Karpas-422 (cell line): ENCODE measurements around the gene OTOP2. TPM values are rescaled to one million over a fixed set of nuclear protein-coding genes. Genes with fewer than 3 reads are reported as not detected.
"Not testable (repeated sequence)": the region's sequence is repeated elsewhere in the genome, so short reads cannot be mapped to it uniquely, and the experiment has no call there.

ENCODE experiments used
- DNase-seq: peaks from one replicate; pipeline ENCODE4 v3.0.0-alpha.2; 2015
- H2AFZ ChIP-seq: fragments of 200-600 bp; sonication (generic); 2 replicates; pipeline ENCODE4 v1.6.1; 2014; ENCODE audit warnings: antibody characterized with exemption, low read length, mixed read lengths
- H3K27ac ChIP-seq: fragments of 200-600 bp; sonication (generic); 2 replicates; pipeline ENCODE4 v1.5.1; 2014; ENCODE audit warnings: mild to moderate bottlenecking, low read length, moderate library complexity
- H3K27me3 ChIP-seq: fragments of 200-600 bp; sonication (generic); 2 replicates; pipeline ENCODE4 v1.6.1; 2014; ENCODE audit warnings: low read length, mixed read lengths
- H3K36me3 ChIP-seq: fragments of 200-600 bp; sonication (generic); 2 replicates; pipeline ENCODE4 v1.6.1; 2014; ENCODE audit warnings: low read length, mixed read lengths; ENCODE audit not compliant: insufficient read depth
- H3K4me1 ChIP-seq: fragments of 200-600 bp; sonication (generic); 2 replicates; pipeline ENCODE4 v1.6.1; 2014; ENCODE audit warnings: mild to moderate bottlenecking, low read length, mixed read lengths
- H3K4me2 ChIP-seq: fragments of 200-600 bp; sonication (generic); 2 replicates; pipeline ENCODE4 v1.6.1; 2014; ENCODE audit warnings: low read length, low read depth, mild to moderate bottlenecking; ENCODE audit not compliant: poor library complexity, severe bottlenecking
- H3K4me3 ChIP-seq: fragments of 200-600 bp; sonication (generic); 2 replicates; pipeline ENCODE4 v1.5.1; 2014; ENCODE audit warnings: mild to moderate bottlenecking, antibody characterized with exemption, low read length, mixed read lengths
- H3K79me2 ChIP-seq: fragments of 200-600 bp; sonication (generic); 2 replicates; pipeline ENCODE4 v1.6.1; 2014; ENCODE audit warnings: mild to moderate bottlenecking, low read length, mixed read lengths
- H3K9ac ChIP-seq: fragments of 200-600 bp; sonication (generic); 2 replicates; pipeline ENCODE4 v1.6.0; 2014; ENCODE audit warnings: low read length
- H3K9me2 ChIP-seq: fragments of 200-600 bp; sonication (generic), shearing (Covaris generic); replicated peaks from 2 replicates; pipeline ENCODE4 v1.6.0; 2014; ENCODE audit warnings: mild to moderate bottlenecking, low read length, moderate library complexity; ENCODE audit not compliant: insufficient read depth
- H3K9me3 ChIP-seq: fragments of 300-700, 200-600 bp; sonication (generic); 2 replicates; pipeline ENCODE4 v1.6.1; 2014; ENCODE audit warnings: low read length, mixed read lengths
- H4K20me1 ChIP-seq: fragments of 200-600 bp; sonication (generic); 2 replicates; pipeline ENCODE4 v1.6.1; 2014; ENCODE audit warnings: mild to moderate bottlenecking, antibody characterized with exemption, low read length, low read depth; ENCODE audit not compliant: insufficient read depth
- total RNA-seq: library from RNA; depleted of rRNA; stranded (reverse); fragments of >200 nt; shearing (Covaris generic); gene quantifications from 2 replicates; pipeline ENCODE4 v1.2.3, GENCODE V29; 2014; ENCODE audit warnings: low replicate concordance

The OTOP2 gene
- total RNA-seq, 1 experiment from 2014 or later: not detected

GRCh38 chr17:74964988-74965622 is 41.0 kb downstream of the OTOP2 start:
- Histone ChIP-seq H4K20me1 (no peaks in the 10 kb centered on the region), H3K27me3 (no peaks in the 10 kb centered on the region), H3K79me2 (no peaks in the 10 kb centered on the region), H3K4me3 (no peak overlapping the region), H3K36me3 (no peaks in the 10 kb centered on the region), H3K9me3 (no peaks in the 10 kb centered on the region), H2AFZ (no peak overlapping the region), H3K9ac (no peak overlapping the region), H3K4me2 (no peak overlapping the region), H3K27ac (no peak overlapping the region), H3K4me1 (peaks cover 7% of the 10 kb centered on the region), H3K9me2 (no peaks in the 10 kb centered on the region)
- DNase-seq: no peak

- no peaks in the 10 kb centered on the region for H3K9me3 ChIP-seq
- H3K27ac ChIP-seq: no peak overlapping the region
- H3K36me3 ChIP-seq: no peaks in the 10 kb centered on the region
- H4K20me1 ChIP-seq: no peaks in the 10 kb centered on the region
- H3K9me2 ChIP-seq: no peaks in the 10 kb centered on the region
- H2AFZ ChIP-seq: no peak overlapping the region
- no peaks in the 10 kb centered on the region for H3K79me2 ChIP-seq
- H3K27me3 ChIP-seq: no peaks in the 10 kb centered on the region
- DNase-seq: no peak
- no peak overlapping the region for H3K4me2 ChIP-seq
- H3K4me3 ChIP-seq: no peak overlapping the region
- H3K9ac ChIP-seq: no peak overlapping the region
- H3K4me1 ChIP-seq: no peaks in the 10 kb centered on the region
These were observed 44.3 kb downstream of the OTOP2 start for GRCh38 chr17:74968361-74968780.

- H3K79me2 ChIP-seq: not testable (repeated sequence)
These were observed 45.4 kb downstream of the OTOP2 start for GRCh38 chr17:74969501-74969900.

GRCh38 chr17:74970395-74970794 is 46.3 kb downstream of the OTOP2 start:
- H2AFZ ChIP-seq: no peak overlapping the region
- H4K20me1 ChIP-seq: no peaks in the 10 kb centered on the region
- H3K9me3 ChIP-seq: no peaks in the 10 kb centered on the region
- no peak overlapping the region for H3K4me2 ChIP-seq
- no peaks in the 10 kb centered on the region for H3K9me2 ChIP-seq
- H3K27me3 ChIP-seq: no peaks in the 10 kb centered on the region
- H3K9ac ChIP-seq: no peak overlapping the region
- no peak overlapping the region for H3K4me3 ChIP-seq
- no peak for DNase-seq
- H3K27ac ChIP-seq: no peak overlapping the region
- no peaks in the 10 kb centered on the region for H3K36me3 ChIP-seq
- H3K79me2 ChIP-seq: no peaks in the 10 kb centered on the region
- H3K4me1 ChIP-seq: peaks cover 9% of the 10 kb centered on the region

More at GRCh38 chr17:74969501-74969900, 45.4 kb downstream of the OTOP2 start:
- not testable (repeated sequence) for H3K4me2 ChIP-seq, H3K9me2 ChIP-seq, H4K20me1 ChIP-seq, H2AFZ ChIP-seq, H3K4me1 ChIP-seq, H3K27me3 ChIP-seq, H3K9ac ChIP-seq, H3K9me3 ChIP-seq, H3K36me3 ChIP-seq, H3K27ac ChIP-seq, H3K4me3 ChIP-seq, DNase-seq

- H4K20me1 ChIP-seq: no peaks in the 10 kb centered on the region
- H3K4me1 ChIP-seq: peaks cover 9% of the 10 kb centered on the region
- no peaks in the 10 kb centered on the region for H3K9me3 ChIP-seq
- H3K27me3 ChIP-seq: no peaks in the 10 kb centered on the region
- no peak overlapping the region for H3K27ac ChIP-seq
- no peaks in the 10 kb centered on the region for H3K9me2 ChIP-seq
- no peak overlapping the region for H3K9ac ChIP-seq
- H3K4me3 ChIP-seq: no peak overlapping the region
- no peak overlapping the region for H2AFZ ChIP-seq
- DNase-seq: no peak
- no peaks in the 10 kb centered on the region for H3K36me3 ChIP-seq
- H3K4me2 ChIP-seq: no peak overlapping the region
- no peaks in the 10 kb centered on the region for H3K79me2 ChIP-seq
These were observed 47.2 kb downstream of the OTOP2 start for GRCh38 chr17:74971069-74971841.

GRCh38 chr17:74971842-74972106 is 47.7 kb downstream of the OTOP2 start:
- Histone ChIP-seq H3K4me1 (peaks cover 9% of the 10 kb centered on the region), H3K27ac (no peak overlapping the region), H3K4me2 (no peak overlapping the region), H3K9me2 (no peaks in the 10 kb centered on the region), H3K79me2 (no peaks in the 10 kb centered on the region), H3K9ac (no peak overlapping the region), H3K4me3 (no peak overlapping the region), H4K20me1 (no peaks in the 10 kb centered on the region), H3K27me3 (no peaks in the 10 kb centered on the region), H2AFZ (no peak overlapping the region), H3K9me3 (no peaks in the 10 kb centered on the region), H3K36me3 (no peaks in the 10 kb centered on the region)
- DNase-seq: no peak

GRCh38 chr17:74972107-74972972 is 48.3 kb downstream of the OTOP2 start, which contains the start of gene HID1:
Gene HID1 (minus strand): TSS chr17:74972759. CDS start chr17:74972656, 103 bp downstream.
- Histone ChIP-seq H3K4me2 (peak within 1 kb of the TSS; percentile 44), H3K9me2 (no peaks in the 10 kb centered on the region), H3K27ac (no peak within 1 kb of the TSS), H3K9ac (no peak within 1 kb of the TSS), H3K79me2 (no peaks in the 10 kb centered on the region), H3K4me3 (peak within 1 kb of the TSS; percentile 30; the same call in 1 of the 2 replicates), H3K4me1 (peaks cover 9% of the 10 kb centered on the region), H4K20me1 (no peaks in the 10 kb centered on the region), H3K9me3 (no peaks in the 10 kb centered on the region), H2AFZ (no peak within 1 kb of the TSS), H3K36me3 (no peaks in the 10 kb centered on the region), H3K27me3 (no peaks in the 10 kb centered on the region)
- DNase-seq: peak; percentile 59

- Histone ChIP-seq H2AFZ (no peak overlapping the region), H3K27me3 (no peaks in the 10 kb centered on the region), H3K27ac (no peak overlapping the region), H3K9ac (no peak overlapping the region), H3K9me3 (no peaks in the 10 kb centered on the region), H3K4me3 (no peak overlapping the region), H3K4me1 (peaks cover 9% of the 10 kb centered on the region), H3K4me2 (peak overlapping the region; percentile 44), H3K79me2 (no peaks in the 10 kb centered on the region), H4K20me1 (no peaks in the 10 kb centered on the region), H3K9me2 (no peaks in the 10 kb centered on the region), H3K36me3 (no peaks in the 10 kb centered on the region)
- no peak for DNase-seq
These were observed 48.9 kb downstream of the OTOP2 start for GRCh38 chr17:74972973-74973328.
